Activated CD4-positive, alpha-beta T cell treated with anti-CD3 and anti-CD28 coated beads for 1 hour (primary cell): ENCODE data around the gene CLDN7.

Experiments used
- DNase-seq: peaks from one replicate; pipeline ENCODE4 v3.0.0-alpha.2; 2020

Gene CLDN7

GRCh38 chr17:7284911-7285310 is 22.6 kb upstream of the CLDN7 start:
- DNase-seq, result no peak

- no peak for DNase-seq
Observed at GRCh38 chr17:7283471-7284216, 21.4 kb upstream of the CLDN7 start.

GRCh38 chr17:7282752-7283321 is 20.6 kb upstream of the CLDN7 start:
- no peak for DNase-seq

GRCh38 chr17:7281953-7282751 is 19.9 kb upstream of the CLDN7 start:
- no peak for DNase-seq

- DNase-seq, result peak; percentile 73
Observed at GRCh38 chr17:7281074-7281952, 19.0 kb upstream of the CLDN7 start, which contains the start of gene SLC2A4. TSS of gene SLC2A4 (plus strand) at chr17:7281718. CDS start at chr17:7281935, 217 bp downstream.

- DNase-seq, result peak; percentile 82
Observed at GRCh38 chr17:7280519-7281073, 18.3 kb upstream of the CLDN7 start.

GRCh38 chr17:7279448-7279847 is 17.2 kb upstream of the CLDN7 start:
- DNase-seq, result no peak

GRCh38 chr17:7266784-7267183 is 4.5 kb upstream of the CLDN7 start:
- no peak for DNase-seq

- no peak for DNase-seq
Observed at GRCh38 chr17:7263801-7264078, 1.5 kb upstream of the CLDN7 start.

- DNase-seq, result no peak
Observed at GRCh38 chr17:7262935-7263800, 890 bp upstream of the CLDN7 start.

GRCh38 chr17:7261379-7262191 is 693 bp downstream of the CLDN7 start:
- no peak for DNase-seq

- DNase-seq, result peak; percentile 25
Observed at GRCh38 chr17:7260651-7261378, 1.5 kb downstream of the CLDN7 start.

- no peak for DNase-seq
Observed at GRCh38 chr17:7260151-7260550, 2.1 kb downstream of the CLDN7 start.

GRCh38 chr17:7259555-7259889 is 2.8 kb downstream of the CLDN7 start:
- no peak for DNase-seq

- no peak for DNase-seq
Observed at GRCh38 chr17:7258731-7259554, 3.3 kb downstream of the CLDN7 start.

- DNase-seq, result no peak
Observed at GRCh38 chr17:7256766-7257456, 5.4 kb downstream of the CLDN7 start.

- no peak for DNase-seq
Observed at GRCh38 chr17:7254511-7254910, 7.8 kb downstream of the CLDN7 start.

- DNase-seq, result no peak
Observed at GRCh38 chr17:7253082-7253481, 9.2 kb downstream of the CLDN7 start.
